Uterus (tissue), 2 donors: Measurements from ENCODE around the gene CXCR3.

Source experiments
- CTCF ChIP-seq, 4 experiments: fragments of 200-600 bp in 2 of 4; fragments of 450-650 bp in 2 of 4; sonication (generic) in 2 of 4; IDR thresholded peaks; one replicate each; pipeline ENCODE4 v1.5.1; 2016 to 2019; ENCODE audit warnings: antibody characterized with exemption in 4 of 4, mild to moderate bottlenecking in 2 of 4, moderate library complexity in 1 of 4
- POLR2A ChIP-seq, 2 donors: fragments of 450-650 bp; IDR thresholded peaks; one replicate each; pipeline ENCODE4 v1.6.1; 2016; ENCODE audit warnings: antibody characterized with exemption in 2 of 2, mild to moderate bottlenecking in 1 of 2, moderate library complexity in 1 of 2

GRCh38 chrX:71661919-71662318 lies 43.6 kb upstream of the CXCR3 start:
- TF ChIP-seq CTCF (IDR thresholded peaks at IDR 0.05): no peak
- no peak for TF ChIP-seq POLR2A (IDR thresholded peaks at IDR 0.05)
